GM23338 (cell line): ENCODE results near the gene CHCHD6. TPM values are rescaled to one million over a fixed set of nuclear protein-coding genes. Genes with fewer than 3 reads are reported as not detected.

ENCODE experiments used
- ATAC-seq: fragments of 200-7000 bp; cut with Tn5 transposase; 3 replicates; pipeline ENCODE4 v1.9.1; 2020
- DNase-seq: peaks from one replicate; pipeline ENCODE4 v3.0.0-alpha.2; 2015; ENCODE audit warnings: low spot score
- H2AFZ ChIP-seq: fragments of 200-600 bp; sonication (generic); 2 replicates; pipeline ENCODE4 v1.8.0; 2016; ENCODE audit warnings: antibody characterized with exemption, mild to moderate bottlenecking, moderate library complexity
- H3F3A ChIP-seq: fragments of 200-600 bp; sonication (generic); replicated peaks from 2 replicates; pipeline ENCODE4 v1.8.0; 2017; ENCODE audit warnings: antibody characterized with exemption, mixed run types, low read depth
- H3K27ac ChIP-seq: fragments of 200-600 bp; sonication (generic); 2 replicates; pipeline ENCODE4 v1.6.1; 2016; ENCODE audit warnings: low read depth
- H3K27me3 ChIP-seq: fragments of 200-600 bp; sonication (generic); 2 replicates; pipeline ENCODE4 v1.8.0; 2016; ENCODE audit warnings: mild to moderate bottlenecking, mixed run types, moderate library complexity; ENCODE audit not compliant: insufficient read depth
- H3K36me3 ChIP-seq: fragments of 200-600 bp; sonication (generic); 2 replicates; pipeline ENCODE4 v1.8.0; 2016; ENCODE audit warnings: mild to moderate bottlenecking; ENCODE audit not compliant: insufficient read depth
- H3K4me1 ChIP-seq: fragments of 200-600 bp; sonication (generic); 2 replicates; pipeline ENCODE4 v1.8.0; 2016; ENCODE audit warnings: mild to moderate bottlenecking, moderate library complexity; ENCODE audit not compliant: insufficient read depth
- H3K4me2 ChIP-seq: fragments of 200-600 bp; sonication (generic); 2 replicates; pipeline ENCODE4 v1.7.1; 2017; ENCODE audit warnings: mixed run types
- H3K4me3 ChIP-seq: fragments of 200-600 bp; sonication (generic); 2 replicates; pipeline ENCODE4 v1.6.1; 2016; ENCODE audit warnings: mixed run types
- H3K79me2 ChIP-seq: fragments of 200-600 bp; sonication (generic); replicated peaks from 2 replicates; pipeline ENCODE4 v1.8.0; 2017; ENCODE audit warnings: mild to moderate bottlenecking; ENCODE audit not compliant: insufficient read depth
- H3K9me2 ChIP-seq: fragments of 200-600 bp; sonication (generic); 2 replicates; pipeline ENCODE4 v1.8.0; 2017; ENCODE audit not compliant: insufficient read depth
- H4K20me1 ChIP-seq: fragments of 200-600 bp; sonication (generic); replicated peaks from 2 replicates; pipeline ENCODE4 v1.8.0; 2017; ENCODE audit warnings: mild to moderate bottlenecking; ENCODE audit not compliant: insufficient read depth
- H3K27ac Mint-ChIP-seq: 2 replicates; pipeline ENCODE4 v1.8.0; 2020; ENCODE audit warnings: inconsistent platforms, mild to moderate bottlenecking, moderate library complexity, mixed read lengths
- H3K27me3 Mint-ChIP-seq: 3 replicates; pipeline ENCODE4 v1.8.0; 2022; ENCODE audit warnings: low read depth, mild to moderate bottlenecking, moderate library complexity, mixed read lengths, inconsistent platforms; ENCODE audit not compliant: insufficient read depth, poor library complexity
- H3K36me3 Mint-ChIP-seq: 3 replicates; pipeline ENCODE4 v1.8.0; 2021; ENCODE audit warnings: low read depth, mild to moderate bottlenecking, inconsistent platforms, moderate library complexity, mixed read lengths
- H3K4me1 Mint-ChIP-seq: 3 replicates; pipeline ENCODE4 v1.8.0; 2020; ENCODE audit warnings: mild to moderate bottlenecking, inconsistent platforms, mixed read lengths
- H3K4me3 Mint-ChIP-seq: 3 replicates; pipeline ENCODE4 v1.8.0; 2021; ENCODE audit warnings: moderate library complexity, mild to moderate bottlenecking, inconsistent platforms, mixed read lengths
- H3K9me3 Mint-ChIP-seq: 3 replicates; pipeline ENCODE4 v1.8.0; 2020; ENCODE audit warnings: moderate library complexity, mild to moderate bottlenecking, inconsistent platforms, mixed read lengths
- CREB1 ChIP-seq: fragments of 250-450 bp; sonication (Bioruptor Pico); IDR thresholded peaks from 2 replicates; pipeline ENCODE4 v1.5.0; 2020; ENCODE audit warnings: low read depth, mild to moderate bottlenecking, moderate library complexity
- EZH2phosphoT487 ChIP-seq: fragments of 200-600 bp; sonication (generic); IDR thresholded peaks from one replicate; pipeline ENCODE4 v1.8.1; 2018; ENCODE audit warnings: antibody characterized with exemption; ENCODE audit not compliant: unreplicated experiment
- JUNB ChIP-seq: IDR thresholded peaks from one replicate; pipeline ENCODE4 v1.6.1; 2016; ENCODE audit warnings: antibody characterized with exemption; ENCODE audit not compliant: unreplicated experiment
- NANOG ChIP-seq: IDR thresholded peaks from 2 replicates; pipeline ENCODE4 v1.6.1; 2016; ENCODE audit warnings: antibody characterized with exemption, borderline replicate concordance
- POLR2AphosphoS5 ChIP-seq: IDR thresholded peaks from 2 replicates; pipeline ENCODE4 v1.6.1; 2016; ENCODE audit warnings: antibody characterized with exemption, low read depth
- STAT1 ChIP-seq: IDR thresholded peaks from one replicate; pipeline ENCODE4 v1.6.1; 2016; ENCODE audit warnings: antibody characterized with exemption; ENCODE audit not compliant: unreplicated experiment
- ZNF331 ChIP-seq: fragments of 250-450 bp; sonication (Bioruptor Pico); IDR thresholded peaks from 2 replicates; pipeline ENCODE4 v1.5.0; 2020; ENCODE audit warnings: low read depth, mild to moderate bottlenecking, moderate library complexity
- ZNF462 ChIP-seq: fragments of 250-450 bp; sonication (Bioruptor Pico); IDR thresholded peaks from 2 replicates; pipeline ENCODE4 v1.5.0; 2020; ENCODE audit warnings: mild to moderate bottlenecking, moderate library complexity
- polyA plus RNA-seq: library from polyadenylated mRNA; unstranded; fragments of >200 nt; fragmentation: Nextera tagmentation; extraction: Ambion mirVana; gene quantifications from 2 replicates; pipeline ENCODE4 v1.2.1, GENCODE V29; 2016
- total RNA-seq: library from RNA; depleted of rRNA; stranded (reverse); fragments of >200 nt; shearing (Covaris generic); gene quantifications from 2 replicates; pipeline ENCODE4 v1.2.3, GENCODE V29; 2014
- TF ChIP-seq, protein P1 (sequence below): IDR thresholded peaks from one replicate; pipeline ENCODE4 v1.6.1; 2018; ENCODE audit warnings: antibody characterized with exemption; ENCODE audit not compliant: unreplicated experiment
- TF ChIP-seq, protein P2 (sequence below), 2 experiments: fragments of 200-600 bp in 1 of 2; sonication (generic) in 1 of 2; conservative IDR thresholded peaks; 2 replicates each; pipeline versions ENCODE4 v1.5.1 to v1.6.1; 2016 to 2017; ENCODE audit warnings: antibody characterized with exemption in 2 of 2, low read depth in 2 of 2, mild to moderate bottlenecking in 2 of 2, moderate library complexity in 1 of 2

Gene CHCHD6
- total and polyA plus RNA-seq, 2 experiments from 2014 or later: 28.8 to 43.0 TPM

DNA sequence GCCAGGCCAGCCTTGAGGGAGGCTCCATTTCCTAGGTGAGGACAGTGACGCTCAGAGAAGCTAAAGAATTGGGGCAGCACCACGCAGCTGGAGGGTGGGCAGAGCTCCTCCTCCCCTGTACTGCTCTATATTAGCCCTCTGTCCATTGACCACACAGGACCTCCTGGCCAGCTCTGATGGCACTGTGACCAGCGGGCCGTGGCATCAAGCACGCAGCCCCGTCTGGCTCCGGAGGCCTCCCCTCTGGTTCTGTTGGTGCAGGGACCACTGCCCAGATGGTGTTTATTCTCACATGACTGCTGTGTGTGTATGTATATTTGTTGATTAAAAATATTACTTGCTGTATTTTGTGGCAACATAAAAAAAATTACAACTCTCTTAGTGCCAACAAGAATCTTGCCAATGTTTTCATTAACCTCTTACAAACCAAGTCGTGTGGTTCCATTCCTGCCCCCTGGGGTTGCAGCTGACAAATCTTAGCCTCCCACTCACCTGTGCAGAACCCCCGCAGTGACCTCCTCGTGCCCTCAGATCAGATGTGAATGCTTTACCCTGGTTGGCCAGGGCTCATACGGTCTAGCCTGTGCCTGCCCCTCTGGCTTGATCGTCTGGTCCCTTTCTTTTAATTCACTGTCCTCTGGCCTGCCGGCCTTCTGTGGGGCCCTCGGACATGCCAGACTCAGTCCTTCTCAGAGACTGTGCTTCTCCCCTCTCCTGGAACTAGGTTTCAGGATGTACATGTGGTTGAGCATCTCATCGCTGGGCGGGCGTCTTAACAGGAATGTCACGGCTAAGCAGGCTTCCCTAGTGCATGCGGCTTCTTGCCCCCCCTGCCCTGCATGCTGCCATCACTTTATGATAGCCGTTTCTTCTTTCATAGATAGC, 14.8 kb downstream of the CHCHD6 start (continued):
- no peak for TF ChIP-seq NANOG
- TF ChIP-seq, protein P1, sequence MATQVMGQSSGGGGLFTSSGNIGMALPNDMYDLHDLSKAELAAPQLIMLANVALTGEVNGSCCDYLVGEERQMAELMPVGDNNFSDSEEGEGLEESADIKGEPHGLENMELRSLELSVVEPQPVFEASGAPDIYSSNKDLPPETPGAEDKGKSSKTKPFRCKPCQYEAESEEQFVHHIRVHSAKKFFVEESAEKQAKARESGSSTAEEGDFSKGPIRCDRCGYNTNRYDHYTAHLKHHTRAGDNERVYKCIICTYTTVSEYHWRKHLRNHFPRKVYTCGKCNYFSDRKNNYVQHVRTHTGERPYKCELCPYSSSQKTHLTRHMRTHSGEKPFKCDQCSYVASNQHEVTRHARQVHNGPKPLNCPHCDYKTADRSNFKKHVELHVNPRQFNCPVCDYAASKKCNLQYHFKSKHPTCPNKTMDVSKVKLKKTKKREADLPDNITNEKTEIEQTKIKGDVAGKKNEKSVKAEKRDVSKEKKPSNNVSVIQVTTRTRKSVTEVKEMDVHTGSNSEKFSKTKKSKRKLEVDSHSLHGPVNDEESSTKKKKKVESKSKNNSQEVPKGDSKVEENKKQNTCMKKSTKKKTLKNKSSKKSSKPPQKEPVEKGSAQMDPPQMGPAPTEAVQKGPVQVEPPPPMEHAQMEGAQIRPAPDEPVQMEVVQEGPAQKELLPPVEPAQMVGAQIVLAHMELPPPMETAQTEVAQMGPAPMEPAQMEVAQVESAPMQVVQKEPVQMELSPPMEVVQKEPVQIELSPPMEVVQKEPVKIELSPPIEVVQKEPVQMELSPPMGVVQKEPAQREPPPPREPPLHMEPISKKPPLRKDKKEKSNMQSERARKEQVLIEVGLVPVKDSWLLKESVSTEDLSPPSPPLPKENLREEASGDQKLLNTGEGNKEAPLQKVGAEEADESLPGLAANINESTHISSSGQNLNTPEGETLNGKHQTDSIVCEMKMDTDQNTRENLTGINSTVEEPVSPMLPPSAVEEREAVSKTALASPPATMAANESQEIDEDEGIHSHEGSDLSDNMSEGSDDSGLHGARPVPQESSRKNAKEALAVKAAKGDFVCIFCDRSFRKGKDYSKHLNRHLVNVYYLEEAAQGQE: no peak
- TF ChIP-seq STAT1: no peak
- TF ChIP-seq ZNF331: no peak
- TF ChIP-seq, protein P2, sequence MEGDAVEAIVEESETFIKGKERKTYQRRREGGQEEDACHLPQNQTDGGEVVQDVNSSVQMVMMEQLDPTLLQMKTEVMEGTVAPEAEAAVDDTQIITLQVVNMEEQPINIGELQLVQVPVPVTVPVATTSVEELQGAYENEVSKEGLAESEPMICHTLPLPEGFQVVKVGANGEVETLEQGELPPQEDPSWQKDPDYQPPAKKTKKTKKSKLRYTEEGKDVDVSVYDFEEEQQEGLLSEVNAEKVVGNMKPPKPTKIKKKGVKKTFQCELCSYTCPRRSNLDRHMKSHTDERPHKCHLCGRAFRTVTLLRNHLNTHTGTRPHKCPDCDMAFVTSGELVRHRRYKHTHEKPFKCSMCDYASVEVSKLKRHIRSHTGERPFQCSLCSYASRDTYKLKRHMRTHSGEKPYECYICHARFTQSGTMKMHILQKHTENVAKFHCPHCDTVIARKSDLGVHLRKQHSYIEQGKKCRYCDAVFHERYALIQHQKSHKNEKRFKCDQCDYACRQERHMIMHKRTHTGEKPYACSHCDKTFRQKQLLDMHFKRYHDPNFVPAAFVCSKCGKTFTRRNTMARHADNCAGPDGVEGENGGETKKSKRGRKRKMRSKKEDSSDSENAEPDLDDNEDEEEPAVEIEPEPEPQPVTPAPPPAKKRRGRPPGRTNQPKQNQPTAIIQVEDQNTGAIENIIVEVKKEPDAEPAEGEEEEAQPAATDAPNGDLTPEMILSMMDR (conservative IDR thresholded peaks at IDR 0.05; ENCODE audit: low read depth in 2 of 2): no peak
- TF ChIP-seq JUNB: no peak

GRCh38 chr3:126720596-126720995, 16.6 kb downstream of the CHCHD6 start:
- Histone ChIP-seq H3K4me3 (no peak overlapping the region), H2AFZ (no peak overlapping the region), H4K20me1 (peaks cover 17% of the 10 kb centered on the region), H3K36me3 (no peaks in the 10 kb centered on the region), H3K27ac (no peak overlapping the region), H3K4me2 (no peak overlapping the region), H3K4me1 (no peaks in the 10 kb centered on the region; the same call in 1 of the 2 replicates), H3K79me2 (peaks cover 79% of the 10 kb centered on the region), H3K9me2 (no peaks in the 10 kb centered on the region; the same call in 1 of the 2 replicates), H3F3A (no peaks in the 10 kb centered on the region), H3K27me3 (no peaks in the 10 kb centered on the region)
- Mint-ChIP-seq H3K4me1 (peaks cover 28% of the 10 kb centered on the region), H3K27me3 (no peaks in the 10 kb centered on the region), H3K9me3 (peaks cover 6% of the 10 kb centered on the region; the same call in 2 of the 3 replicates), H3K27ac (no peak overlapping the region), H3K36me3 (peaks cover 16% of the 10 kb centered on the region), H3K4me3 (no peak overlapping the region)
- DNase-seq (no peak), ATAC-seq (no peak)
- no peak for TF ChIP-seq JUNB
- no peak for TF ChIP-seq POLR2AphosphoS5
- no peak for TF ChIP-seq ZNF331
- no peak for TF ChIP-seq EZH2phosphoT487
- TF ChIP-seq ZNF462 (CRISPR knock-in tag): no peak
- no peak for TF ChIP-seq CREB1 (CRISPR knock-in tag)
- TF ChIP-seq, protein P2 (conservative IDR thresholded peaks at IDR 0.05; ENCODE audit: low read depth in 2 of 2): no peak
